ENCODE measurements around the gene EVI5.

DNA sequence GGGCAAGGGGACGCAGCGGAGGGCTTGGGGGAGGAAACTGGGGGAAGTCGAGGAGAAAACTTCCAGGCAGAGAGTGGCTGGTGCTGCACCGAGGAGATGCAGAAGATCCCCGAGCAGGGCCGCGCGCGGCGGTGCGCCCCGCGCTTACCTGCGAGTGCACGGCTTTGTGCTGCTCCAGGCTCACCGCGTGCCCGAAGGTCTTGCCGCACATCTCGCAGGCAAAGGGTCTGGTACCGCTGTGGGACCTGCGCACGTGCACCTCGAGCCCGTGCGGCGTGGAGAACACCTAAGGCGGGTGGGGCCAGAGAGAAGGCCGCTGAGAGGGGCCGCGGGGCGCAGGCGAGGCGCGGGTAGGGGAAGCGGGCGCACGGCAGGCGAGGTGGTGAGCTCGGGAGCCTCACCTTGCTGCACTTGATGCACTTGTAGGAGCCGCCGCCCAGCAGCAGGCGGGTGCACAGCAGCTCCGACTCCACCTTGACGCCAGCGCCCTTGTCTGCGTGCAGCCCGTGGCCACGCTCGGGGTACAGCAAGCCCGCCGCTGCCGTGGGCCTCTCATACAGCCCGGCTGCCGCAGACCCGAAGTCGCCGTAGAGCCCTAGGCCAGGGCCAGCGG, 304.6 kb downstream of the EVI5 start:
- TF ChIP-seq EZH2 (IDR thresholded peaks at IDR 0.05) (peak; percentile 98), EZH2phosphoT487 (IDR thresholded peaks at IDR 0.05) (peak; percentile 97)
- TF ChIP-seq, protein P1, sequence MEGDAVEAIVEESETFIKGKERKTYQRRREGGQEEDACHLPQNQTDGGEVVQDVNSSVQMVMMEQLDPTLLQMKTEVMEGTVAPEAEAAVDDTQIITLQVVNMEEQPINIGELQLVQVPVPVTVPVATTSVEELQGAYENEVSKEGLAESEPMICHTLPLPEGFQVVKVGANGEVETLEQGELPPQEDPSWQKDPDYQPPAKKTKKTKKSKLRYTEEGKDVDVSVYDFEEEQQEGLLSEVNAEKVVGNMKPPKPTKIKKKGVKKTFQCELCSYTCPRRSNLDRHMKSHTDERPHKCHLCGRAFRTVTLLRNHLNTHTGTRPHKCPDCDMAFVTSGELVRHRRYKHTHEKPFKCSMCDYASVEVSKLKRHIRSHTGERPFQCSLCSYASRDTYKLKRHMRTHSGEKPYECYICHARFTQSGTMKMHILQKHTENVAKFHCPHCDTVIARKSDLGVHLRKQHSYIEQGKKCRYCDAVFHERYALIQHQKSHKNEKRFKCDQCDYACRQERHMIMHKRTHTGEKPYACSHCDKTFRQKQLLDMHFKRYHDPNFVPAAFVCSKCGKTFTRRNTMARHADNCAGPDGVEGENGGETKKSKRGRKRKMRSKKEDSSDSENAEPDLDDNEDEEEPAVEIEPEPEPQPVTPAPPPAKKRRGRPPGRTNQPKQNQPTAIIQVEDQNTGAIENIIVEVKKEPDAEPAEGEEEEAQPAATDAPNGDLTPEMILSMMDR (IDR thresholded peaks at IDR 0.05): no peak

Data from neural progenitor cell (in vitro differentiated cells).